Activated CD4-positive, alpha-beta T cell treated with anti-CD3 and anti-CD28 coated beads, Interleukin-2, amount 10 ng/mL, durations not matched to agents 7 days and 5 days (primary cell): ENCODE results near the gene HOXC11. TPM values are rescaled to one million over a fixed set of nuclear protein-coding genes. Genes with fewer than 3 reads are reported as not detected.

Source experiments
- CTCF ChIA-PET: fragments of 350-600 bp; sonication (Branson Sonifier 250); formaldehyde crosslinking; loops from one replicate; lab custom pipeline; 2021; ENCODE audit warnings: antibody characterized with exemption; lab: Charles Lee
- POLR2A ChIA-PET: fragments of 350-600 bp; sonication (Branson Sonifier 250); formaldehyde crosslinking; loops from one replicate; lab custom pipeline; 2021; ENCODE audit warnings: antibody characterized with exemption; lab: Charles Lee
- DNase-seq: peaks from one replicate; pipeline ENCODE4 v3.0.0-alpha.2; 2020
- H3K27ac Mint-ChIP-seq: one replicate; pipeline ENCODE4 v1.8.0; 2021; ENCODE audit warnings: mild to moderate bottlenecking, moderate library complexity, mixed read lengths
- H3K27me3 Mint-ChIP-seq: one replicate; pipeline ENCODE4 v1.8.0; 2021; ENCODE audit warnings: mixed read lengths
- H3K36me3 Mint-ChIP-seq: one replicate; pipeline ENCODE4 v1.8.0; 2021; ENCODE audit warnings: low read depth, mixed read lengths
- H3K4me1 Mint-ChIP-seq: one replicate; pipeline ENCODE4 v1.8.0; 2021; ENCODE audit warnings: mixed read lengths
- H3K4me3 Mint-ChIP-seq: one replicate; pipeline ENCODE4 v1.8.0; 2021; ENCODE audit warnings: mild to moderate bottlenecking, moderate library complexity, mixed read lengths
- H3K9me3 Mint-ChIP-seq: one replicate; pipeline ENCODE4 v1.8.0; 2021; ENCODE audit warnings: mixed read lengths
- total RNA-seq, 2 experiments: library from RNA; stranded (reverse); gene quantifications; one replicate each; pipeline ENCODE4 v1.2.3, GENCODE V29; 2021

HOXC11 gene
- total RNA-seq, 2 experiments from 2014 or later = not detected

DNA sequence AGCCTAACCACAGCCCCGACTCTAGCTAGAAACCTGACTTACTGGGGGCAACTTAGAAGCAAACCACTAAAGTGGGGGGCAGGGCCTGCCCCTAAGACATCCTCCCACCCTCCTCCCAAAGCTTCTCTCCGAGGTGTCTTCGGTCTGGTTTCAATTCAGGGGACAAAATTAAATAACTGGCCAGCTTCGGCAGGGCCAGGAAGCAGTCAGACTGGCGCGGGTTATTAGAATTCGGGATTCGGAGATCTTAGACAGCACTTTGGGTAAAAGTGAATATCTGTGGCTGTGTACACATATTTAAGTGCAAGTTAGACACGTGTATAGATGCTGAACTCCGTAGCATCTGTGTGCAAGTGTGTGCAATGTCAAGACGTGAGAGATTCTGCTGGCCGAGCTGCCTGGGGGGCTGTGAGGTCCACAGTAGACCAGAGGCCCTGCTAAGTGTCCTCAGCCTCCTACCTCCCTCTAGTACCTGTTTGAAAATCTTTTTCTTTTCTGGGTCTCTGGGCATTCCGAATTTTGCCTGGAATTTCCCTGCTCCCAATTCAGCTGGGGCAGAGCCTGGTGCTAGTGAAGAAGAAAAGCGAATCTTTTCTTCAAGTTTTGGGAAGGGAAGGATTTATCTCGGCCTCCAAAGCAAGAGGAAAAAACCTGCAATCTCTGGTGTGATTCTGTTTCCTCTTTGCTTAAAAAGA lies 8.0 kb downstream of the HOXC11 start:
- ChIA-PET POLR2A (no interaction called here), CTCF (interaction anchor here (0.6 to 1.9 kb wide), 3 partner anchors 26 to 233 kb away, joined by 3 to 5 read pairs (median 3); partner anchors contain the start of gene HOXC12)
- Mint-ChIP-seq H3K4me3 (no peak overlapping the region), H3K4me1 (peaks cover 8% of the 10 kb centered on the region), H3K9me3 (no peaks in the 10 kb centered on the region), H3K36me3 (no peaks in the 10 kb centered on the region), H3K27ac (no peak overlapping the region), H3K27me3 (peaks cover 95% of the 10 kb centered on the region)
- no peak for DNase-seq

DNA sequence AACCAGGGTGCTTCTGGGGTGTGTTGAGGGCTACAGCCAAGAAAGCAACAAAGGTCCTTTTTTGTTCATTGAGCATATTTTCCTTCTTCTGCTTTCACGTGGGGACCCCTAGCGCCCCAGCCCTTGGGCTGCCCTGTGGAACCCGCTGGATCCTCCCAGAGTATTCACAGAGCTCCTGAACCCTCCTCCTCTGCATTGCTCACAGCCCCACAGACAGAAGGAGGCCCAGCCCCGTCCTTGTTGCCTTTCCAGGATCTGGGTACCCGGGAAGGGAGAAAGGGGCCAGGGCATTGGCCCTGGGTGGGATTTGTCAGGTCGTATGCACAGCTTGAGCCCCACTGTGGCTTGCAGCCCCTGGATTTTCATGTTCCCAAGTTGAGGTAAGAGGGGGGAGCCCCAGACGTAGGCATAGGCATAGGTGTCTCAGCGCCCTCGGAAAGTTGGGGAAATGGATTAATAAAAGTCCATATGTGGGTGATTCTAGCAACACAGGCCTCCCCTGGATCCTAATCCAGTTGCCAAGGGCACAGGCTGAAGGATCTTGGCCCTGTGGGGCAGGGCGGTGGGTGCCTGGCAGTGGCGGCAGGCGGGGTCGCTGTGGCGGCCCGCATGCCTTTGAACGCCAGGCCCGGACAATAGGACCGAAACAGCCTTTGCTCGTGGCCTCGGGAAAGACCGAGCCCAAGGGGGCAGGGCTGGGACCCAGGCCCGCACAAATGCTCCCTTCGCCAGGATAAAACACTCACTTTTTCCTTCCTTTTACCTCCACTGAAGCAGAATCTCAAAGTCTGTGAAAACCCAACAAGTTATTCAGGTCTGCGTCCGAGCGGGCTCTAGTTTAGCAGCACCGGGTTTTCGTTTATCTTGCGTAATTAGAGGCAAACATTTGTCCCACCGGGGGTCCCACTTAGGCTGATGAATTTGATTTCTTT lies 9.0 kb downstream of the HOXC11 start:
- Mint-ChIP-seq H3K27me3 (peaks cover 96% of the 10 kb centered on the region), H3K4me1 (peaks cover 15% of the 10 kb centered on the region), H3K9me3 (no peaks in the 10 kb centered on the region), H3K27ac (no peak overlapping the region), H3K36me3 (no peaks in the 10 kb centered on the region), H3K4me3 (no peak overlapping the region)
- ChIA-PET POLR2A (no interaction called here), CTCF (no interaction called here)
- DNase-seq = no peak

DNA sequence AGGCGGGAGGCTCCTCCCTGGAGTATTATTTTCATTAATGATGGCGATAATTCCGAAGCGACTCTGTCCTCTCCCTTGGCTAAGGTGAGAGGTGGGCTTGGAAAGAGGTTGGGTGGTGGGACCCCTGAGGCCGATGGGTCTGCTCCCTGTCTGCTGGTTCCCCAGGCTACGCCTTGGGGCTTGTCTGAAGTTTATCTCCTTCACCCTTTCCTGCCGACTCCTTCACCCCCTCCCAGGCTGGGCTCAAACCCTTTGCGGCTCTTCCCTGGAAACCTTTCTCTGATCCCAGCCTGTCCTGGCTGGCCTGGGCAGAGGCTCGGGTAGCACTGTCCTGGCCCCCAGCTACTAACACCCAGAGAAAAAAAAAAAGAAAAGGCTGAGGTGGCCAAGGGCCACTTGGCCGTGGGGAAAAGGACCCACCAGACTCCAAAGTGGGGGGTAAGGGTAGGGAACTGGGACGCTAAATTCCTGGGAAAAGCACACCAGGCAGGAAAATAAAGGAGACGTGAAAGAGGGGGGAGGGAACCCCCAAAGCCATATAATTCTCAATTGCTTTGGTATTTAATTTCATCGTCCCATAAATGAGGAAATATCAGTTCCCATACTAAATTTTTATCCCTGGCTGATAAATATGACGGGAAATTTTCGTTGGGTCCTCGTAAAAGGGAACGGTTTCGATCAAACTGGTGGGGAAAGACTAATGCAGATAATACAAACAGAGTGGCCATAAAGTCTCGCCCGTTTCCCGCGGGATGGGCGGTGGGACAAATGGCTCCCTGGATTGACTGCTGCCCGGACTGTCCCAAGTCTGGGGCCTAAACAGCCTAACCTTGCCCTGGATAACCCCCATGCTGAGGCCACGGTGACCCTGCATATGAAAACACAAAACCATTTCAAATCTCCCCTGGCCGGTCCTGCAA lies 10.0 kb downstream of the HOXC11 start:
- Mint-ChIP-seq H3K9me3 (no peaks in the 10 kb centered on the region), H3K36me3 (no peaks in the 10 kb centered on the region), H3K4me3 (no peak overlapping the region), H3K27ac (no peak overlapping the region), H3K4me1 (peaks cover 17% of the 10 kb centered on the region), H3K27me3 (peaks cover 96% of the 10 kb centered on the region)
- ChIA-PET POLR2A (no interaction called here), CTCF (no interaction called here)
- DNase-seq = no peak

DNA sequence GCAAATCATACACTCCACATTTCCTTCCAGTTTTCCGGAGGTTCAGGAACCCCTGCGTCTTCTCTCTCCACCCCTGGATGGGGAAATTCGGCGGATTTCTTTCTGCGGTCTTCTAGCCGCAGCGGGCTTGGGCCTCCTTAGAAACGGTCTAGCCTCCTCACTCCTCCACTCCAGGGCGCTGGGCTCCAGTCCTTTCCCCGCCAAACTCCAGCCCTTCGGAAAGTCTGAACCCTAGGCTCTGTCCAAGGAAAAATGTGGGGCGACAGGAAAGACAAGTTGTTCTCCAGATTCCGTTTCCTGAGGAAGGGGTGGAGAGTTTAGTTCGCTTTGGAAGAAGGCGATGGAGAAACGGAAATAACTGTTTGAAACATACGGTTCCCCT lies 10.6 kb downstream of the HOXC11 start:
- no peak for DNase-seq
- H3K4me3 Mint-ChIP-seq = no peak overlapping the region
- H3K36me3 Mint-ChIP-seq = no peaks in the 10 kb centered on the region
- ChIA-PET CTCF (interaction anchor here (2.4 kb wide), 1 partner anchor 224 kb away, joined by 12 read pairs; no protein-coding TSS in a partner anchor), POLR2A (no interaction called here)
- H3K9me3 Mint-ChIP-seq = no peaks in the 10 kb centered on the region
- peaks cover 96% of the 10 kb centered on the region for H3K27me3 Mint-ChIP-seq
- no peak overlapping the region for H3K27ac Mint-ChIP-seq
- H3K4me1 Mint-ChIP-seq = peaks cover 20% of the 10 kb centered on the region

DNA sequence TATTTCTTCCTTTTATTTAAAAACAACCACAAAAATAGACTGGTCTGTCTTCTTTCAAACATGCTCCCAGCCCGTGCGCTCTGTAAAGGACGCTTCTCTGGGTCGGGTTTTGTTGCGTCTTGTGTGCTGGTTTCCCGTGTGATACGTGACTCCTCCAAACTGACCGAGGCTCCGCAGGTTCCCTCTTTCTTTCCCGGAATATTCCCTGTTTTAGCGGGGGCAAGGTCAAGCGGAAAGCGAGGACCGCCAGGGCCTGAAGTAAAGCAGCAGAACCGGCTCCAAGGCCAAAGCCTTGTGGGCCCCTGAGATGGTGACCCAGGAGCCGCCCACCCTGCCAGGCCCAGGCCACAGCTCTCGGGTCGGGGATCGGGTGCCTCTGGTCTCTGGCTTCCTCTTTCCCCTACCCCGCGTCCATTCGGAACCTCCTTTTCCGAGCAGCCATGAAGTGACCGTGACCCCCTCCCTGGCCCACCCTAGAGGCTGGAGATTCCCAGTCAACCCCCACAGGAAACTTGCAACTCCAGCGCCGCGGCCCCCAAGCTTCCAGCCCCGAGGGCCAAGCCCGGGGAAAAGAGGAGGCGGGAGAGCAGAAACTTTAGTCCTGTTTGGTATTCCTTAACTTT lies 11.1 kb downstream of the HOXC11 start:
- ChIA-PET CTCF (interaction anchor here (1.2 to 4.0 kb wide), 9 partner anchors 9 to 394 kb away, joined by 3 to 20 read pairs (median 9); partner anchors contain the start of gene HOXC12), POLR2A (no interaction called here)
- peaks cover 22% of the 10 kb centered on the region for H3K4me1 Mint-ChIP-seq
- H3K27me3 Mint-ChIP-seq = peaks cover 96% of the 10 kb centered on the region
- H3K27ac Mint-ChIP-seq = peak overlapping the region; percentile 25
- H3K36me3 Mint-ChIP-seq = no peaks in the 10 kb centered on the region
- no peak for DNase-seq
- H3K9me3 Mint-ChIP-seq = no peaks in the 10 kb centered on the region
- H3K4me3 Mint-ChIP-seq = no peak overlapping the region

DNA sequence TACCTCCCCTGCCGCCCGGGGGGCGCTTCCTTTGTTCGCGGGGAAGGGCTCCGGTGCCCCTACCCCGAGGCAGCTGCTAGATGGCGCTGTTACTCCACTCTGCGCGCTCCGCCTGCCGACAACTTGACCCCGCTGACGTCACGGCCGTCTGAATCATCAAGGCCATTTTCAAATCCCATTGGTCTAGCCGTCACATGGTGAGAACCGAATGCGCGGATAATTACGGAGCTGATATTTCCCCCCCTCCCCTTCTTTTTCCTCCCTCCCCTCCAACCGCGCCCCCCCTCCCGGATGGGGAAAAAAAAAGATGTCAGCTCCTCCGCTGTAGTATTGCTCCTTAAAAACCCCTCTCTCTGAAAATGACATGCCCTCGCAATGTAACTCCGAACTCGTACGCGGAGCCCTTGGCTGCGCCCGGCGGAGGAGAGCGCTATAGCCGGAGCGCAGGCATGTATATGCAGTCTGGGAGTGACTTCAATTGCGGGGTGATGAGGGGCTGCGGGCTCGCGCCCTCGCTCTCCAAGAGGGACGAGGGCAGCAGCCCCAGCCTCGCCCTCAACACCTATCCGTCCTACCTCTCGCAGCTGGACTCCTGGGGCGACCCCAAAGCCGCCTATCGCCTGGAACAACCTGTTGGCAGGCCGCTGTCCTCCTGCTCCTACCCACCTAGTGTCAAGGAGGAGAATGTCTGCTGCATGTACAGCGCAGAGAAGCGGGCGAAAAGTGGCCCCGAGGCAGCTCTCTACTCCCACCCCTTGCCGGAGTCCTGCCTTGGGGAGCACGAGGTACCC lies 12.2 kb downstream of the HOXC11 start, which contains the start of gene HOXC10:
TSS of gene HOXC10 (plus strand) at position 246 of the 791 bp plus-strand sequence. CDS start at position 360, 114 bp downstream.
- Mint-ChIP-seq H3K4me1 (peaks cover 31% of the 10 kb centered on the region), H3K36me3 (no peaks in the 10 kb centered on the region), H3K9me3 (no peaks in the 10 kb centered on the region), H3K4me3 (peak within 1 kb of the TSS; percentile 54), H3K27me3 (peaks cover 96% of the 10 kb centered on the region), H3K27ac (peak within 1 kb of the TSS; percentile 73)
- CTCF ChIA-PET = interaction anchor here (0.6 to 4.0 kb wide), 18 partner anchors 8 to 548 kb away, joined by 3 to 20 read pairs (median 4); partner anchors contain the start of genes HOXC12 and HOXC5
- peak; percentile 71 for DNase-seq
- POLR2A ChIA-PET = no interaction called here

DNA sequence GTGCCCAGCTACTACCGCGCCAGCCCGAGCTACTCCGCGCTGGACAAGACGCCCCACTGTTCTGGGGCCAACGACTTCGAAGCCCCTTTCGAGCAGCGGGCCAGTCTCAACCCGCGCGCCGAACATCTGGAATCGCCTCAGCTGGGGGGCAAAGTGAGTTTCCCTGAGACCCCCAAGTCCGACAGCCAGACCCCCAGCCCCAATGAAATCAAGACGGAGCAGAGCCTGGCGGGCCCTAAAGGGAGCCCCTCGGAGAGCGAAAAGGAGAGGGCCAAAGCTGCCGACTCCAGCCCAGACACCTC lies 12.7 kb downstream of the HOXC11 start:
- CTCF ChIA-PET = interaction anchor here (0.6 to 4.0 kb wide), 14 partner anchors 8 to 547 kb away, joined by 3 to 20 read pairs (median 4); partner anchors contain the start of genes HOXC12 and HOXC5

DNA sequence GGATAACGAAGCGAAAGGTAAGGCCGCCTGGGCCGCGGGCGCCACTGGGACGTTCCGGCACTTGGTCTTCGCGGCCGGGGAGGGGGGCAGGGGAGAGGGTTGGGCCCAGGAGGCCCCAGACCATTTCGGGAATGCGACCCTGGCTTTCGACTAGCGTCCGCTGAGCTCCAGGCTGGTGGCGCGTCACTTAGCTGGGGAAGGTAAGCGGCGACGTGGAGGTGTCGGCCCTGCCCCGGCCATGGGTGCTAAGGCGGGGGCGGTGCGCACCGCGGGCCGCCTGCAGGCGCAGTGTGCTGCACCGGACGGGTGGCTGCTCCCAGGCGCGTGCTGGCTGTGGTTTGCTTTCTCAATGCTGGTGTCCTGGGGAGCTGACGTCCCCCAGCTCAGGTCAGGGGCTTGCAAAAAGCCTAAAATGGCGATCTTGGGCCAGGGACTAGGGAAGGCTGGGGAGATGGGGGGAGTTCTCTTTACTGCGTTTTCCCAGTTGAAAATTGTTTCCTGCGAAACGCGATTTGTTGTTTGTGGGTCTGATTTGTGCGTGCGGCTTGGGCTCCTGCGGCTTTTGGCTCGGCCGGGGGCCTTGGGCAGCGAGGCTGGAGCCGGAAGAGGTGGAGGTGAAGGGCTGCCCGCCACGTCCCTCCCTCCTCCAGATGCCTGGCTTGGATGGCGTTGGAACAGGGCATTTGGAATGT lies 13.2 kb downstream of the HOXC11 start:
- ChIA-PET CTCF (interaction anchor here (0.9 to 4.0 kb wide), 9 partner anchors 15 to 229 kb away, joined by 3 to 20 read pairs (median 5); partner anchors contain the start of genes HOXC12 and HOXC5), POLR2A (no interaction called here)
- Mint-ChIP-seq H3K27ac (no peak overlapping the region), H3K27me3 (peaks cover 96% of the 10 kb centered on the region), H3K4me3 (no peak overlapping the region), H3K4me1 (peaks cover 35% of the 10 kb centered on the region), H3K9me3 (no peaks in the 10 kb centered on the region), H3K36me3 (no peaks in the 10 kb centered on the region)
- no peak for DNase-seq

More for the DNA sequence above, 12.7 kb downstream of the HOXC11 start:
- DNase-seq = no peak
- Mint-ChIP-seq H3K27ac (peak overlapping the region; percentile 73), H3K4me3 (peak overlapping the region; percentile 54), H3K27me3 (peaks cover 96% of the 10 kb centered on the region), H3K36me3 (no peaks in the 10 kb centered on the region), H3K9me3 (no peaks in the 10 kb centered on the region), H3K4me1 (peaks cover 35% of the 10 kb centered on the region)
- POLR2A ChIA-PET = no interaction called here

DNA sequence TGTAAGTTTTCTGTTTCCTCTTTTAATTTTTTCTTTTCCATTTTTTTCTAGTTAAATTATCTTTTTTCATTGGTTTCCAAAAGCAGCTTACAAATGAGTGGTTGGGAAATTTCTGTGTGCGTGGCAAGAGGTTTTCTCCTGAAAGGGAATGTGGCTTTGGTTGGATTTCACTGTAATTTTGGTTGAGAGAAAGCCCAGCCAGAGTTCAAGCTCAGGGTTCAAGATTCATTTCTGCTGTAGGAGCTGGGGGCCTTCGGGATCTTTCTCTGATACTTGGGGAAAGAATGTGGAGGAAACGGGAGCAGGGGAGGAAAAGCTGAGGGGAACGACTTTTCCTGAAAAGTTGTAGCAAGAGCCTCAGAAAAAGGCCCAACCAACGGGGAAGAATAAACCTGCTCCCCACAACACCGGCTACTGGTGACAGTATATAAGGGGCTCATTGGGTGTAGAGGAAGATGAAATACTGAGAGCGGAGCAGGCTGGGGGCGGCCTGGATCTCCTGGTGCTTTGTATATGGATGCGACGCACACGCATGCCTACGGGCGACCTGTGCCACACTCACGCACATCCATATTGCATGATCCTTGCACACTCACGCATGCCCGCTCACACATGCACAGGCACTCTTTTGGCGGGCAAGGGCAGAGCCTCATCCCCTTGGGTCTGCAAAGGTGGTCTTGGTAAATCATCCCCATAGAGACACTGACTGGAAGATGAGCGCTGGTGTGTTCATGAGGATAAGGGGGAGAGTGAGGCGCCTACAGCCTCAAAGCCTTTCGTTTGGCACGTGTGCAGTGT lies 14.0 kb downstream of the HOXC11 start:
- Mint-ChIP-seq H3K4me3 (no peak overlapping the region), H3K36me3 (no peaks in the 10 kb centered on the region), H3K4me1 (peaks cover 35% of the 10 kb centered on the region), H3K27me3 (peaks cover 96% of the 10 kb centered on the region), H3K27ac (no peak overlapping the region), H3K9me3 (no peaks in the 10 kb centered on the region)
- DNase-seq = no peak
- ChIA-PET POLR2A (no interaction called here), CTCF (interaction anchor here (0.6 to 4.0 kb wide), 7 partner anchors 13 to 228 kb away, joined by 3 to 20 read pairs (median 5); partner anchors contain the start of genes HOXC12 and HOXC9)

DNA sequence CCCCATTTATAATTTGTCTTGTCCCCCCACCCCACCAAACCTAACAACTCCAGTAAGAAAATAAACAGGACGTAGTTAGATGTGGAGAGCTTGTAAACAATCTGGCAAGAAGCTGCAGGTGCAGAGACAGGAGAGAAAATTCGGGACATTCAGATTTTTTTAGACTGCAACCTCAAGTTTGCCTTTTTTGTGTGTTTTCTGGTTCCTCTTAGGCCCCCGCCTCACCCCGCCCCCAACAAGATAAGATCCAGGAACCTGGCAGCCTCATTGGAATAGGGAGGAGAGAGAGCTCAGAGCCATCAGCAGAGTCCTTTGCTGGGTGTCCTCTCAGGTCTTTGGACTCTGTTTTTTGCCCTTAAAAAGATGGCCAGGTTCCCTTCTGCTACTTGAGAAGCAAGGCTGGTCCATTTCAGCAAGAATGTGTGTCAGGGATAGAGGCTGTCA lies 14.9 kb downstream of the HOXC11 start:
- Mint-ChIP-seq H3K4me1 (peaks cover 35% of the 10 kb centered on the region), H3K27ac (no peak overlapping the region), H3K27me3 (peaks cover 96% of the 10 kb centered on the region), H3K9me3 (no peaks in the 10 kb centered on the region), H3K36me3 (no peaks in the 10 kb centered on the region), H3K4me3 (no peak overlapping the region)
- no peak for DNase-seq
- ChIA-PET POLR2A (no interaction called here), CTCF (interaction anchor here (1.2 to 4.0 kb wide), 4 partner anchors 12 to 214 kb away, joined by 3 to 20 read pairs (median 12); partner anchors contain the start of genes HOXC12 and HOXC9)
